Stimulated activated CD4-positive, alpha-beta T cell treated with anti-CD3 and anti-CD28 coated beads, Interleukin-12 subunit alpha, Interleukin-12 subunit beta, amount 100 ng/mL, for 4 hours (primary cell): Measurements from ENCODE around the gene MFSD6.
"Not testable (repeated sequence)": the region's sequence is repeated elsewhere in the genome, so short reads cannot be mapped to it uniquely, and the experiment has no call there.

Source experiments
- DNase-seq: peaks from one replicate; pipeline ENCODE4 v3.0.0-alpha.2; 2020

The MFSD6 gene

GRCh38 chr2:190504912-190505311 lies 96.8 kb downstream of the MFSD6 start:
- no peak for DNase-seq

GRCh38 chr2:190505696-190506095 lies 97.5 kb downstream of the MFSD6 start:
- no peak for DNase-seq

GRCh38 chr2:190506666-190507065 lies 98.5 kb downstream of the MFSD6 start:
- no peak for DNase-seq

DNA sequence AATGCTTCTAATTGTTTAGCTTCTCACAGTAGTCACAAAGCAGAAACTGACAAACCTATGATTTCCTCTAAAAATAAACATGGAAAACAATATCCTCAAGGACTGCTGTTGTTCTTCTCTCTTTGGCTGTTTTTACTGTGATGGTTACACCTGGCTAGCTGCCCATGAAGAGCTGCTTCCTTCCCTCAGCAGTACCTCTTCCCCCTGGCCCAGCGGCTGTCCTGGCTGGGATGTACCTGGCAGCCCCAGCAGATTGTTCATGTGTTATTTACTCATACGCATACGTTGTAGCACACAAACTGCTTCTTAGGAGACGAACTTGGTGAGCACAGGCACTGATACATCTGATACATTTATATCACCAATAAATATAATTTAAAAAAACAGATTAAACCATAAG lies 99.0 kb downstream of the MFSD6 start:
- no peak for DNase-seq

- DNase-seq, result not testable (repeated sequence)
These were observed 101.7 kb downstream of the MFSD6 start for GRCh38 chr2:190509895-190510294.

- DNase-seq, result no peak
These were observed 102.9 kb downstream of the MFSD6 start for GRCh38 chr2:190511104-190511503.

- DNase-seq, result no peak
These were observed 104.5 kb downstream of the MFSD6 start for GRCh38 chr2:190512539-190513095.

DNA sequence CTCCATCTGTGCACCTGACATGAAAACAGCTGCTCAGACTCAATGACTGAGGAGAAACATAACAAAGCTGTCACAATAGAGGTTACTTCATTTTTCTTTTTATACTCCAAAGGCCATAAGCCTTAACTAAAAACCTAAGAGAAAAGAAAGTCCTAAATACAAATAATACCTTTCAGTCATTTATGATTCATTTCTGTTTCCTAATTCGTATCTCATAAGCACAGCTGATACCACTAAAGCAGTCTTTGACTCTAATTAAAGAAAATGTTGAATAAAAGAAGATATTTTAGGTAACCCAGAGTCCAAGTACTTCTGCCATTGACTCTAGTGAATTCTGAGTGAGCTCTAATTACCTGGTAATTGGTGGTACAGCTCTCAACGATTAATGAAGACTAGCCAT lies 105.7 kb downstream of the MFSD6 start:
- no peak for DNase-seq

DNA sequence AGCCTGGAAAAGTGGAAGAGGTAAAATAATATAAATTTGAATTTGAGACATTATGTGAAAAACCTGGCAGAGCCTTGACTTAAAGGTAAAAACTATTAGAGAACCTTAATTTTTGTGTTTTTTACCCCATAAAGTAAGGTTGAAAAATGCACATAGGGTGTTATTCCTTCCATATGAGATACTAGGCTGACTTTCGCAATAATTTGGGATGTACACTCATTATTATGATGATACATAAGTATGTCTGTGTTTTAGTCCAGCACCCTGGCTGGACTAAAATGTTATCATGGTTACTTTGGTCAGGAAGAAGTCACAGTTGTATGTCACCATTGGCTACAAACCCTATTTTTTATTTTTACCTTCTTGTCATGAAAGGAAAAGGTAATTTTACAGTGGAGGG lies 106.5 kb downstream of the MFSD6 start:
- DNase-seq, result no peak

- no peak for DNase-seq
These were observed 107.5 kb downstream of the MFSD6 start for GRCh38 chr2:190515687-190516086.

GRCh38 chr2:190517468-190517867 lies 109.3 kb downstream of the MFSD6 start:
- no peak for DNase-seq

GRCh38 chr2:190519975-190520767 lies 112.0 kb downstream of the MFSD6 start:
- DNase-seq, result no peak

DNA sequence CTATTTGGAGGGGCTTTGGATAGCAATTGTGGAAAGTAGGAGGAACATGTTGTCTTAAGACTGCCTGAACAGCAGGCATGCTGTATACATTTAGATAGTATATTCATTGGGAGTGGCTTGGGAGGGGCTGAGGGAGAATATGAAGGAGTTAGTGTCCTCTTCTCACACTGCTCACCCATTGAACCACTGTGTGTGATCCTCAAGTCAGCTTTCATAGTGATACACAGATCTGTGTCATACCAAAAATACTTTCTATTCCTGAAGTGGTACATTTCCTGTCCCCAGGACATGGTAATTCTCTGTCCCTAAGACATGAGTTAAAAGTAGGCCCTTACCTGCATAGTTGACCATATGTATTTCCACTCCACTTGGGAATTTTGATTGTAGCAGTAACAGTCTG lies 116.8 kb downstream of the MFSD6 start:
- no peak for DNase-seq

DNA sequence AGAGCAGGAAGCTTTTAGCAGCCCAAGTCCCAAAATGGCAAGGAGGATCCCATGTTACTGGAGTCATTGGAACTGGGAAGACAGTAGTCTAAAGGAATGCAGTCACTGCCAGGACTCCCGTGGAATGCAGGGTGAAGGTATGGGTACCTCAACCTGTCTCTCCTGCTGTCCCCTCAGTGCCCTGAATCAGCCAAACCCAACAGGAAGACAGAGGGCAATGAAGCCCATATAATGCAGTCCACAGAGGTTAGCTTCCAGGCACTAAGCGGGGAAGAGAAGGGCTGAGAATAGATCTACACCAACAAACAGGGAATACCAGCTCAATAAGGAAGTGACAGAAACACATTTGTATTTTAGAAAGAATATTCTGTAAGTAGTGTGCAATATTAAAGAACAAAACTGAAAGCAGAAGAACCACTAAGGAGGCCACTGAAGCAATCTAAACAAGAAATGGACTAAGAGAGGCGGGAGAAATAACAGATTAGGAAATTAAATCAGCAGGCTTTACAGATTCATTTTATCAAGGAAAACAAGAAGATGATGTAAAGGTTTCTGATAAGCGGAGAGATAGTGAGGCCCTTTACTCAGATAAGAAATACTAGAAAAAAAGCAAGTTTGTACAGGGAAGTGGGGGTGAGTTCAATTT lies 118.1 kb downstream of the MFSD6 start:
- no peak for DNase-seq

DNA sequence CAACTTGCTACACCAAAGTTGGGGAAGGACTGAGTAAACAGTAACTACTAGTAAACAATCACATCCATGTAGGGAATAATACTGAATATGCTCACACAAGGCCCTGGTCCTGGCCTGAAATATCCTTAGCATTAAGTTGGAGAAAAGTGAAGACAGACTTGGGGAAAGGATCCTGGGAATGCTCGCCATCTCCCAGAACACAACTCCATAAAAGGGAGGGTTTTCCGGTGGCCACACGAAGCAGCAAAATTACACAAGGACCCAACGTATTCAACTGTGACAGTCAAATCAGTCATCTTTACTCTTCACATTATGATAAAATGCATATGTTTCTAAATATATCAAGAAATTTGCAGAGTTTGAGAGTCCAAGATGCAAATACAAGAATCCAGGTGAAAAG lies 119.1 kb downstream of the MFSD6 start:
- DNase-seq, result no peak

GRCh38 chr2:190527918-190528317 lies 119.8 kb downstream of the MFSD6 start:
- DNase-seq, result no peak

GRCh38 chr2:190528521-190529001 lies 120.4 kb downstream of the MFSD6 start:
- no peak for DNase-seq

DNA sequence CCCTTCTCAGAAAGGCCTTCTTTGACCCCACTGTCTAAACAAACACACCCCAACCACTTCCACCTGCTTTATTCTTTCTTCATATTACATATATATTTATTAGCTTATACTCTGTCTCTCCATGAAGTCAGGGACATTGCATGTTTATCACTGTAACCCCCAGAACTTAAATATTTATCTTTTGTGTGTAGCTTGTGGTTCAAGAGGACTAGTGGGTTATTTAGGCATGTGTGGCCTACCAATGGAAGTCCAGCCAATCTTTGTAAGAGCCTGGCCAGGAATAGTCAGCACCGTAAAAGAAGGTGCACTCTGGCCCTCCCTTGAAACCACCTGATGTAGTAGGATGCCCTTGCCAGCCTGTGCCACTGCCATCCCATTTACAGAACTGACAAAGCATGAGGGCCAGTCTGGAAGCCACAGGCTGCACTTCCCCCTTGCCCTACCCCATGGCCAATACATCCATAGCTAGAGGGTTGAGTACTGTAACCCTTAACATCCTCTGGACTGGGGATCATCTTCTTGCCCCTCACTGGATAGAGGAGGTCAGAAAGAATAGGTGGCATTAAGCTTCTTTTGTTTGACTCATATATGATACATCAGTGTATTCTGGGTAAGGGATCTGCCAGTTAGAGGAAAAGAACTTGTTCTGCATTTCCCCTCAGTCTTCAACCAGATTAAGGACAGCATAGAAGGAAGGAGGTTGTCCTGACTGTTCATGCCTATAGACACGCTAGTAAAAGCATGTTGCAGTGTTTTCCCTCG lies 121.5 kb downstream of the MFSD6 start:
- DNase-seq, result no peak

DNA sequence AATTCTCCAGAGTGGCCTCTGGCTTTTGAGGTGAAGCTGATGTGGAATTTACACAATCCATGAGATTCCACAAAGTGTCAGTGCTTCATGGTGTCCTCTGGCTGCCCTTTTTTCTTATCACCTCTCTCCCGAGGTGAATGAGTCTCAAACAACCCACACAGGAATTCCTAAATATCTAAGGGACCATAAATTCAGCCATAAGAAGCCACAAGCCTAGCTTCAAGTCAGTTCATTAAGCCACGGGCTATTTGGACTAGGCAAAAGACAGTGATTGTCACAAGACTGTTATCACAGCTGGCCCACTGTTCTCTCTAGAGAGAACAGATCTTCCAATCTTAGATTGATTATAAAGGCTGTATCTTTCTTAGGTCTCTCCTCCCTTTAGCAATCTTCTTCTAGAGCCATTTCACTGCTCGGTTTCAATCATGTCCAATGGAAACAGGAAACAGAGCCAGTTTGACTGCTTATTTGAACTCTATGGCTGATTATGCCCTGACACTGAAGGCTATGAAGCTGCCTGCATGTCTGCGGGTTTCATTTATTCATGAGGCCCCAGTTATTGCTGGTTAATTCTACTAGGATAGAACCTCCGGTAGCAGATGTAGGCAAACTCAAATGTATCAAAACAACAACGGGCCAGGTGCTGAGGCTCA lies 122.2 kb downstream of the MFSD6 start:
- no peak for DNase-seq

DNA sequence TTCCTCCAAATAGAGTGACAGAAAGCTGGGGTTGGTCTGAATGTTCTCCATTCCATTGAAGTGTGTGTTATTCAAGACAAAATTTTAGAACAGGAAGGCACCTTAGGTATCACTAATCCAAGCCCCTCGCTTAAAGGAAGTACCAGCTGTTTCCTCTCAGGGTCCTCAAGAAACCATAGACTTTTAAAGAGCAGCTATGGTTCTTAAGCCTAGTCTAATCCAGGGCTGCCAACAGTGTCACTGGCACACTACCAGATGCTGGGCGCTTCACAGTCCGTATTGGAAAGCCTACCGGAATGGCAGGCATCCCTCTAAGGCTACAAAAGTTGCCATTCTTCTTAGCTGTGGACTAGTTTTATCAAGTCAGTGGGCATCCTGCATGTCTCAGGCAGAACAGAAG lies 124.4 kb downstream of the MFSD6 start:
- DNase-seq, result no peak

DNA sequence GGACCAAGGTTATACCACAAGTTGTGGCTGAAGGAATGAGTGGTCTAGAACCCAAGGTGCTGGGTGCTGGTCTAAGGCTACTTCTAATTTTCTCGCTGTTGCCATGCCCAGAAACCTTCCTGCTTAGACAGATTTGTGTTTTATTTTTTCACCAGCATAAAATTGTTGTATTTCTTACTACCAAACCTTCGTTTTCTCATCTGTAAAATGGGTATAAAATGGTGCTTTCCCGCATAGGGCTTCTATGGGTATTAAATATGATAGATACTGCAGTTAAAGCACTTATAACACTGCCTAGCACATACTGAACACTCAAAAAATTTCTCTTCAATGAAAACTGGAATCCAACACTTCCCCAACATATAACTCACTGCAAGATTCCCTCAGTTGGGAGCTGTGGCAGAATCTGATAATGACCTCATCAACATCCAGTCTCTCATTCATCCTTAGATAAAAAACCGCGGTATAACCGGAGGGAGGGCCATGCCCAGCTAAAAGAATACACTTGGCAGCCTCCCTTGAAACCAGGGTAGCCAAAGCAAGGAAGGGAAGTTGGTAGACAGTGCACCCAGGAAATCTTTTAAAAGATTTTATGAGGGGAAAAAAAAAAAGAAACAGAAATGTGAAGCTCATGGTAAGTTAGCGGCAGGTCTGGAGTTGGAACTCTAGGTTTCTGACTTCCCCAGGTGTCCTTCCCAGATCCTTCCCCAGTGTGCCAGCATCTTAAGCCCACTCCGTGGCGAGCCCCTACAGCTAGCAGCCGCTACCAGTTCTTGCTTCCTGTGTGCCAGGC lies 125.2 kb downstream of the MFSD6 start:
- no peak for DNase-seq

DNA sequence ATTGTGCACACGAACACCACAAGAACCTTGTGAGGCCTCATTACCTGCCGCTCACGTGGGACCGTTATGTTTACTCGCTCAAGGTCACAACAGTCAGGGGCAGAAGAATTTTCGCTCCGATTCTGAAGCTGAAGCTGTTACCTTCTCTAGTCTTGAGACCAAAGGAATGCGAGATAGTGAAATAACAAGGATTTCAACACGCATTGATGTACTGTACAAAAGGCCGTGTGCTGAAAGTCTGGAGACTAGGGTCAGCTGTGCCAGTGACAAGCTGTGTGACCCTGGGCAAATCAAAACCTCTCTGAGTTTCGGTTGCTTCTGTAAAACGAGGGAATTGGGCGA lies 125.8 kb downstream of the MFSD6 start:
- DNase-seq, result peak; percentile 31
